SU-DHL-6 (cell line): ENCODE results near the gene NELL2.

Source experiments
- H2AFZ ChIP-seq: fragments of 200-600 bp; sonication (generic); 2 replicates; pipeline ENCODE4 v1.6.1; 2014; ENCODE audit warnings: low read depth, mild to moderate bottlenecking, moderate library complexity, mixed read lengths, antibody characterized with exemption, low read length; ENCODE audit not compliant: severe bottlenecking
- H3F3A ChIP-seq: fragments of 200-600 bp; shearing (Covaris generic); 2 replicates; pipeline ENCODE4 v1.6.0; 2016; ENCODE audit warnings: antibody characterized with exemption, mild to moderate bottlenecking; ENCODE audit not compliant: insufficient read depth
- H3K27ac ChIP-seq: fragments of 200-600 bp; sonication (generic); 2 replicates; pipeline ENCODE4 v1.5.1; 2016; ENCODE audit warnings: low read depth, mild to moderate bottlenecking, low read length, moderate library complexity, mixed read lengths
- H3K27me3 ChIP-seq: fragments of 200-600 bp; sonication (generic), shearing (Covaris generic); 2 replicates; pipeline ENCODE4 v1.6.0; 2014; ENCODE audit warnings: mild to moderate bottlenecking, low read length
- H3K36me3 ChIP-seq: fragments of 200-600 bp; sonication (generic); 2 replicates; pipeline ENCODE4 v1.6.1; 2014; ENCODE audit warnings: mild to moderate bottlenecking, low read length, mixed read lengths
- H3K4me2 ChIP-seq: fragments of 300-600, 200-600 bp; shearing (Covaris generic), sonication (generic); 2 replicates; pipeline ENCODE4 v1.6.0; 2014; ENCODE audit warnings: low read length, low read depth, mild to moderate bottlenecking; ENCODE audit not compliant: poor library complexity, severe bottlenecking
- H3K4me3 ChIP-seq: fragments of 200-600 bp; sonication (generic); 2 replicates; pipeline ENCODE4 v1.5.1; 2014; ENCODE audit warnings: antibody characterized with exemption, low read length, mild to moderate bottlenecking, mixed read lengths; ENCODE audit not compliant: insufficient read depth, poor library complexity, severe bottlenecking
- H3K79me2 ChIP-seq: fragments of 200-600 bp; sonication (generic); 2 replicates; pipeline ENCODE4 v1.6.1; 2014; ENCODE audit warnings: mild to moderate bottlenecking, low read length, moderate library complexity; ENCODE audit not compliant: insufficient read depth
- H3K9ac ChIP-seq: fragments of 200-600 bp; sonication (generic); 2 replicates; pipeline ENCODE4 v1.7.0; 2014; ENCODE audit warnings: mild to moderate bottlenecking, low read length
- H3K9me2 ChIP-seq: fragments of 200-600 bp; sonication (generic); replicated peaks from 2 replicates; pipeline ENCODE4 v1.6.1; 2014; ENCODE audit warnings: low read length; ENCODE audit not compliant: insufficient read depth
- H3K9me3 ChIP-seq: fragments of 200-600 bp; sonication (generic); 2 replicates; pipeline ENCODE4 v1.6.1; 2014; ENCODE audit warnings: low read length, mixed read lengths; ENCODE audit not compliant: insufficient read depth
- H4K20me1 ChIP-seq: fragments of 200-600 bp; sonication (generic); 2 replicates; pipeline ENCODE4 v1.6.1; 2014; ENCODE audit warnings: low read depth, mild to moderate bottlenecking, antibody characterized with exemption, low read length, moderate library complexity, mixed read lengths
- EZH2phosphoT487 ChIP-seq: fragments of 200-600 bp; sonication (generic), shearing (Covaris generic); conservative IDR thresholded peaks from 2 replicates; pipeline ENCODE4 v1.6.1; 2018; ENCODE audit warnings: mild to moderate bottlenecking, antibody characterized with exemption, low read length, moderate library complexity, mixed read lengths
- TF ChIP-seq, protein P1 (sequence below): fragments of 200-600 bp; sonication (generic); IDR thresholded peaks from one replicate; pipeline ENCODE4 v1.5.1; 2017; ENCODE audit warnings: antibody characterized with exemption, mild to moderate bottlenecking, low read length, moderate library complexity; ENCODE audit not compliant: insufficient read depth, poor library complexity, severe bottlenecking

The NELL2 gene

DNA sequence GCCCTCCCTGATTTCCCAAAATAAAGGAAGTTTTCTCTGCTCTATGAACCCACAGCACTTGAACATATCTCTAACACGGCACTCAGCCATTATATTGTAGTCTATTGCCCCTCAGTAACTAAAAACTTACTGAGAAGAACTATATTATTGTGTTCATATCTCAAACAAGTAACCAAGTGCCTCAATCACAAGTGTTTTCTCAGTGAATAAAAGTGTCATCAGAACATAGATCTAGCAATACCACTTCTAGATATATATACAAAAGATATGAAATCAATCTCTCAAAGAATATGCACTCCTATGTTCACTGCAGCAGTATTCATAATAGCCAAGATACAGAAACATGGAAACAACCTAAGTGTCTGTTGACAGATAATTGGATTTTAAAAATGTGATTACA is 138.1 kb downstream of the NELL2 start:
- peak overlapping the region; percentile 80 for H3K4me2 ChIP-seq
- peaks cover 3% of the 10 kb centered on the region; the same call in 1 of the 2 replicates for H3K36me3 ChIP-seq
- peak overlapping the region; percentile 9 for H3K4me3 ChIP-seq
- no peaks in the 10 kb centered on the region; the same call in 1 of the 2 replicates for H3F3A ChIP-seq
- H3K27me3 ChIP-seq: no peaks in the 10 kb centered on the region
- H4K20me1 ChIP-seq: no peaks in the 10 kb centered on the region
- H3K79me2 ChIP-seq: no peaks in the 10 kb centered on the region
- peaks cover 3% of the 10 kb centered on the region; the same call in 1 of the 2 replicates for H3K9me3 ChIP-seq
- H3K27ac ChIP-seq: peak overlapping the region; percentile 83
- H2AFZ ChIP-seq: peak overlapping the region; percentile 69
- TF ChIP-seq, protein P1, sequence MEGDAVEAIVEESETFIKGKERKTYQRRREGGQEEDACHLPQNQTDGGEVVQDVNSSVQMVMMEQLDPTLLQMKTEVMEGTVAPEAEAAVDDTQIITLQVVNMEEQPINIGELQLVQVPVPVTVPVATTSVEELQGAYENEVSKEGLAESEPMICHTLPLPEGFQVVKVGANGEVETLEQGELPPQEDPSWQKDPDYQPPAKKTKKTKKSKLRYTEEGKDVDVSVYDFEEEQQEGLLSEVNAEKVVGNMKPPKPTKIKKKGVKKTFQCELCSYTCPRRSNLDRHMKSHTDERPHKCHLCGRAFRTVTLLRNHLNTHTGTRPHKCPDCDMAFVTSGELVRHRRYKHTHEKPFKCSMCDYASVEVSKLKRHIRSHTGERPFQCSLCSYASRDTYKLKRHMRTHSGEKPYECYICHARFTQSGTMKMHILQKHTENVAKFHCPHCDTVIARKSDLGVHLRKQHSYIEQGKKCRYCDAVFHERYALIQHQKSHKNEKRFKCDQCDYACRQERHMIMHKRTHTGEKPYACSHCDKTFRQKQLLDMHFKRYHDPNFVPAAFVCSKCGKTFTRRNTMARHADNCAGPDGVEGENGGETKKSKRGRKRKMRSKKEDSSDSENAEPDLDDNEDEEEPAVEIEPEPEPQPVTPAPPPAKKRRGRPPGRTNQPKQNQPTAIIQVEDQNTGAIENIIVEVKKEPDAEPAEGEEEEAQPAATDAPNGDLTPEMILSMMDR: no peak
- no peak for TF ChIP-seq EZH2phosphoT487
- H3K9me2 ChIP-seq: no peaks in the 10 kb centered on the region
- H3K9ac ChIP-seq: peak overlapping the region; percentile 42

DNA sequence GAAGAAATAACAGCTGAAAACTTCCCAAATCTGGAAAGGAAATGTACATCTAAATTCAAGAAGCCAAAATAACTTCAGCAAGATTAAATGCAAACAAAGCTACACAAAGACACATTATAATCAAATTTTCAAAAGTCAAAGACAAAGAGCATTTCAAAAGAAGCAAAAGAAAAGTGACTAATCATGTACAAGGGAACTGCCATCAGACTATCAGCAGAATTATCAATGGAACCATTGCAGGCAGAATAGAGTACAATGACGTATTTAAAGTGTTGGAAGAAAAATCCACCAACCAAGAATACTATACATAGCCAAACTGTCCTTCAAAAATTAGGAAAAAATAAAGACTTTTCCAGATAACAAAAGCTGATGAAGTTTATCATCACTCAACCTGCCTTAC is 147.5 kb downstream of the NELL2 start:
- no peaks in the 10 kb centered on the region for H4K20me1 ChIP-seq

GRCh38 chr12:44720265-44720664 is 155.8 kb downstream of the NELL2 start:
- H3K36me3 ChIP-seq: no peaks in the 10 kb centered on the region

More for the DNA sequence above, 147.5 kb downstream of the NELL2 start:
- H2AFZ ChIP-seq: no peak overlapping the region
- peak overlapping the region; percentile 59 for H3K4me2 ChIP-seq
- H3K9me3 ChIP-seq: peaks cover 30% of the 10 kb centered on the region; the same call in 1 of the 2 replicates
- H3F3A ChIP-seq: peaks cover 34% of the 10 kb centered on the region
- no peaks in the 10 kb centered on the region; the same call in 1 of the 2 replicates for H3K79me2 ChIP-seq
- H3K9ac ChIP-seq: no peak overlapping the region
- no peaks in the 10 kb centered on the region for H3K27me3 ChIP-seq
- H3K36me3 ChIP-seq: peaks cover 34% of the 10 kb centered on the region
- peak overlapping the region; percentile 6 for H3K4me3 ChIP-seq
- peak overlapping the region; percentile 96; the same call in 1 of the 2 replicates for H3K27ac ChIP-seq
- H3K9me2 ChIP-seq: no peaks in the 10 kb centered on the region
- TF ChIP-seq EZH2phosphoT487: no peak
- TF ChIP-seq, protein P1: no peak

More at GRCh38 chr12:44720265-44720664, 155.8 kb downstream of the NELL2 start:
- no peaks in the 10 kb centered on the region for H3K27me3 ChIP-seq
- no peak overlapping the region for H2AFZ ChIP-seq
- H3K9ac ChIP-seq: peak overlapping the region; percentile 56
- TF ChIP-seq, protein P1: no peak
- no peak for TF ChIP-seq EZH2phosphoT487
- peak overlapping the region; percentile 69 for H3K4me2 ChIP-seq
- H3K4me3 ChIP-seq: peak overlapping the region; percentile 33
- peak overlapping the region; percentile 97 for H3K27ac ChIP-seq
- H3K9me3 ChIP-seq: peaks cover 11% of the 10 kb centered on the region; the same call in 1 of the 2 replicates
- peaks cover 35% of the 10 kb centered on the region for H3F3A ChIP-seq
- no peaks in the 10 kb centered on the region for H3K9me2 ChIP-seq
- H3K79me2 ChIP-seq: no peaks in the 10 kb centered on the region
- H4K20me1 ChIP-seq: no peaks in the 10 kb centered on the region
